ENCODE results near the gene MASP1. TPM values are rescaled to one million over a fixed set of nuclear protein-coding genes. Genes with fewer than 3 reads are reported as not detected.

MASP1 gene
- total RNA-seq, 1 donor from 2014 or later, result 16.4 TPM

- DNase-seq (ENCODE audit: low spot score), result peak; percentile 76
Observed at GRCh38 chr3:187186801-187187421, 104.6 kb downstream of the MASP1 start.

- DNase-seq (ENCODE audit: low spot score), result no peak
Observed at GRCh38 chr3:187186375-187186774, 105.2 kb downstream of the MASP1 start.

GRCh38 chr3:187185759-187186158 is 105.8 kb downstream of the MASP1 start:
- no peak for DNase-seq (ENCODE audit: low spot score)

Other genes with a start within 250 kb of the MASP1 start
- 5.4 TPM for gene RPL39L, start 152.2 kb downstream of the MASP1 start, total RNA-seq
- not detected for gene RTP1, start 94.3 kb downstream of the MASP1 start, total RNA-seq
- gene RTP4, start 76.6 kb upstream of the MASP1 start, total RNA-seq, result 10.6 TPM

Data from ureter (tissue), 1 donor.